Measurements from ENCODE around the gene LRCH3. TPM values are rescaled to one million over a fixed set of nuclear protein-coding genes. Genes with fewer than 3 reads are reported as not detected.
A peak's percentile ranks its signal among the peaks of the same experiment; 100 is the strongest.
"Not testable (repeated sequence)": the region's sequence is repeated elsewhere in the genome, so short reads cannot be mapped to it uniquely, and the experiment has no call there.

LRCH3 gene
- total RNA-seq, 1 donor from 2014 or later: 47.8 TPM

- DNase-seq (ENCODE audit: extremely low read depth, low read depth, low spot score): no peak
Observed at GRCh38 chr3:197881970-197882338, 90.9 kb downstream of the LRCH3 start.

- no peak for DNase-seq (ENCODE audit: extremely low read depth, low read depth, low spot score)
Observed at GRCh38 chr3:197882586-197882985, 91.5 kb downstream of the LRCH3 start.

- no peak for DNase-seq (ENCODE audit: extremely low read depth, low read depth, low spot score)
Observed at GRCh38 chr3:197883541-197883940, 92.5 kb downstream of the LRCH3 start.

- not testable (repeated sequence) for DNase-seq (ENCODE audit: extremely low read depth, low read depth, low spot score)
Observed at GRCh38 chr3:197884330-197884729, 93.3 kb downstream of the LRCH3 start.

- not testable (repeated sequence) for DNase-seq (ENCODE audit: extremely low read depth, low read depth, low spot score)
Observed at GRCh38 chr3:197886052-197886451, 95.0 kb downstream of the LRCH3 start.

- DNase-seq (ENCODE audit: extremely low read depth, low read depth, low spot score): not testable (repeated sequence)
Observed at GRCh38 chr3:197887430-197888053, 96.5 kb downstream of the LRCH3 start.

GRCh38 chr3:197888511-197888910, 97.5 kb downstream of the LRCH3 start:
- DNase-seq (ENCODE audit: extremely low read depth, low read depth, low spot score): no peak

- no peak for DNase-seq (ENCODE audit: extremely low read depth, low read depth, low spot score)
Observed at GRCh38 chr3:197889204-197889930, 98.3 kb downstream of the LRCH3 start.

GRCh38 chr3:197890693-197891092, 99.6 kb downstream of the LRCH3 start:
- DNase-seq (ENCODE audit: extremely low read depth, low read depth, low spot score): no peak

- no peak for DNase-seq (ENCODE audit: extremely low read depth, low read depth, low spot score)
Observed at GRCh38 chr3:197892162-197892561, 101.1 kb downstream of the LRCH3 start.

GRCh38 chr3:197896421-197896820, 105.4 kb downstream of the LRCH3 start:
- DNase-seq (ENCODE audit: extremely low read depth, low read depth, low spot score): no peak

- DNase-seq (ENCODE audit: extremely low read depth, low read depth, low spot score): no peak
Observed at GRCh38 chr3:197899833-197900478, 108.9 kb downstream of the LRCH3 start.

- no peak for DNase-seq (ENCODE audit: extremely low read depth, low read depth, low spot score)
Observed at GRCh38 chr3:197901626-197902025, 110.6 kb downstream of the LRCH3 start.

- DNase-seq (ENCODE audit: extremely low read depth, low read depth, low spot score): peak; percentile 51
Observed at GRCh38 chr3:197906023-197906849, 115.2 kb downstream of the LRCH3 start.

- no peak for DNase-seq (ENCODE audit: extremely low read depth, low read depth, low spot score)
Observed at GRCh38 chr3:197906850-197907187, 115.8 kb downstream of the LRCH3 start.

- no peak for DNase-seq (ENCODE audit: extremely low read depth, low read depth, low spot score)
Observed at GRCh38 chr3:197907196-197907595, 116.1 kb downstream of the LRCH3 start.

GRCh38 chr3:197908550-197908949, 117.5 kb downstream of the LRCH3 start:
- DNase-seq (ENCODE audit: extremely low read depth, low read depth, low spot score): not testable (repeated sequence)

GRCh38 chr3:197908957-197909701, 118.1 kb downstream of the LRCH3 start:
- DNase-seq (ENCODE audit: extremely low read depth, low read depth, low spot score): no peak

- no peak for DNase-seq (ENCODE audit: extremely low read depth, low read depth, low spot score)
Observed at GRCh38 chr3:197912741-197913476, 121.9 kb downstream of the LRCH3 start.
